ENCODE data around the gene SGTA.

SGTA gene

DNA sequence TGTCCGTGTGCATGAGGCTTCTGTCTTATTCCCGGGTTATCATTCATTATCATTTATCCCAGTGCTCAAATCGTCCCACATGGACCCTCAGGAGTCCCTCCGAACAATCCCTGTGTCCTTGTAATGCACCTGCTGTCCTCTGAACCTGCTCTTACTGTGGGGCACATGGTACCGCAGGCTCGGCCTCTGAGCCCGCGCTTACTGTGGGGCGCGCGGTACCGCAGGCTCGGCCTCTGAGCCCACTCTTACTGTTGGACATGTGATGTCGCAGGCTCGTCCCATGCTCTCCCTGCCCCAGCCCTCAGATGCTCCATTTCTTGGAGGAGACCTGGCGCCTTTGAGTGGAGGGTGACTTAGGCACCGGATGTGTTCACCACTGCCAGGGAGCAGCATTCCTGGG is 19.8 kb upstream of the SGTA start:
- H3K36me3 ChIP-seq (ENCODE audit: control insufficient read depth in 1 of 2, insufficient read depth in 2 of 2, low read length in 2 of 2) = peaks cover 4 to 60% of the 10 kb centered on the region in 2 donors
- no peaks in the 10 kb centered on the region for H3K27me3 ChIP-seq (ENCODE audit: control insufficient read depth in 1 of 2, insufficient read depth in 2 of 2, low read length in 2 of 2)
- H3K9me3 ChIP-seq (ENCODE audit: control insufficient read depth in 1 of 2, low read length in 2 of 2) = no peaks in the 10 kb centered on the region
- H3K27ac ChIP-seq (ENCODE audit: low read depth, low read length) = no peak overlapping the region
- H3K4me3 ChIP-seq (ENCODE audit: low read depth in 1 of 2, low read length in 2 of 2) = no peak overlapping the region
- H3K4me1 ChIP-seq (ENCODE audit: control insufficient read depth in 1 of 2, insufficient read depth in 2 of 2, low read length in 2 of 2) = no peaks in the 10 kb centered on the region
- no peak overlapping the region for H3K9ac ChIP-seq (ENCODE audit: low read depth in 1 of 2, low read length in 2 of 2)

DNA sequence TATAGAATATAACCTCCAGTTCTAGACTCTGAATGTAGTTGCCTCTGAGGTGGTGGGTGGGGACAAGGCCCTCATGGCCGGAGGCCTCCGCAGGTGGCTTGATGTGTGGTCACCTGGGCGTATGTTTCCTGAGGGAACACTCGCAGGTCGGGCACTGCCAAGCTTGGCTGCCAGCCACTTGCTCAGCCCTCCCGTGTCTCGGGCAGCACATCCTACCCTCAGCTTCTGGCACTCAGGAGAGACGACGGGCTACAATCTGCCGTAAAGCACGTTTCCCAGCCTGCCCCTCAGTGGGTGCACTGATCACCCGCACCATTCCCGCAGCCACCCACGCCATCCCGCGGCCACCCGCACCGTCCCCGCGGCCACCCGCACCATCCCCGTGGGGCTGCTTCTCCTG is 17.4 kb upstream of the SGTA start:
- Histone ChIP-seq H3K27ac (ENCODE audit: low read depth, low read length) (no peak overlapping the region), H3K27me3 (ENCODE audit: control insufficient read depth in 1 of 2, insufficient read depth in 2 of 2, low read length in 2 of 2) (no peaks in the 10 kb centered on the region), H3K4me3 (ENCODE audit: low read depth in 1 of 2, low read length in 2 of 2) (no peak overlapping the region), H3K9ac (ENCODE audit: low read depth in 1 of 2, low read length in 2 of 2) (no peak overlapping the region), H3K36me3 (ENCODE audit: control insufficient read depth in 1 of 2, insufficient read depth in 2 of 2, low read length in 2 of 2) (peaks cover 12 to 61% of the 10 kb centered on the region in 2 donors), H3K9me3 (ENCODE audit: control insufficient read depth in 1 of 2, low read length in 2 of 2) (no peaks in the 10 kb centered on the region), H3K4me1 (ENCODE audit: control insufficient read depth in 1 of 2, insufficient read depth in 2 of 2, low read length in 2 of 2) (no peaks in the 10 kb centered on the region)

DNA sequence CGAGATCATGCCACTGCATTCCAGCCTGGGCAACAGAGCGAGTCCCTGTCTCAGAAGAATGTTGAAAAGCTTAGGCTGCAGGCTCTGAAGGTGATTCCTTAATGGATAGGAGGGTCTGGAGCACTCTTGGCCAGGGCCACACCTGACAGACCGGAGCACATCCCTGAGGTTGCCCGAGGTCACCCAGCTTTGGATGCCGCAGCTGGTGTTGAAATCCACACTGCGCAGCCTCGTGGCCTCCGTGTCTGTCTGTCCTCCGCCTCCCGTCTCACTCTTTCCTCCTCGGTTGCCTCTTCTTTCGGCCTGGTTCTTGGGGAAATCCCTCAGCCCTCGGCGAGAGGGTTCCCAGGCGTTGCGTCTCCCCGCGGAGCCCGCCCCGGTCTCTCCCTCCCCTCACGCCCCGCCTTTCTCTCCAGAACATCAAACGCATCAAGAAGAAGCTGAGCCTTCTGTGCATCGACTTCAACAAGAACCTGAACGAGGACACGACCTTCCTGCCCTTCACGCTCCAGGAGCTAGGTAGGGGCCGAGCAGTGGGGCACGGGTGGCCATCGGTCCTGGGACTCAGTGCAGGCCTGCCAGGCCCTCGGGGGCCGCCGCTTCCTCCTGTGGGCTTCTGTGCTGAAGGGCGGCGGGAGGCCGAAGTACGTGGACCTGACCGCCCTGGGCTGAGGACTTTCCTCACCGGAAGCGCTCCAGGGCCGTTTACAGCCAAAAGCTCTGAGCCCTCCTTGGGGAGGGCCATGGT is 16.4 kb upstream of the SGTA start:
- Histone ChIP-seq H3K36me3 (ENCODE audit: control insufficient read depth in 1 of 2, insufficient read depth in 2 of 2, low read length in 2 of 2) (peaks cover 13 to 62% of the 10 kb centered on the region in 2 donors), H3K27ac (ENCODE audit: low read depth, low read length) (no peak overlapping the region), H3K4me3 (ENCODE audit: low read depth in 1 of 2, low read length in 2 of 2) (no peak overlapping the region), H3K27me3 (ENCODE audit: control insufficient read depth in 1 of 2, insufficient read depth in 2 of 2, low read length in 2 of 2) (no peaks in the 10 kb centered on the region), H3K9ac (ENCODE audit: low read depth in 1 of 2, low read length in 2 of 2) (no peak overlapping the region), H3K4me1 (ENCODE audit: control insufficient read depth in 1 of 2, insufficient read depth in 2 of 2, low read length in 2 of 2) (no peaks in the 10 kb centered on the region), H3K9me3 (ENCODE audit: control insufficient read depth in 1 of 2, low read length in 2 of 2) (no peaks in the 10 kb centered on the region)

DNA sequence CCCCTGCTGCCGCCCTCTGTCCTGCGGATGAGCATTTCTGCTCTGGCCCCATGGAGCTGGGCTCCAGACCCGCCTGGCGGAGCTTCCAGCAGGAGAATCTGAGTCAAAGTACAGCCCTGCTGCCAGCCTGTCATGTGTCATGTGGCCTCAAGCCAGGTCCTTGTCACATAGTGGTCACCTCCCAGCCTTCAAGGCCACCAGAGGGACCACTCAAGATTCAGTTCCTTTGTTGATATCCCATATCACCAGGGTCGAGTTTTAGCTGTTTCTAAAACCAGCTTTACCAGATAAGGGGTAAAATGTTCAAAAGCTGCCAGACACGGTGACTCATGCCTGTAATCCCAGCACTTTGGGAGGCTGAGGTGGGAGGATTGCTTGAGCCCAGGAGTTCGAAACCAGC is 15.7 kb upstream of the SGTA start:
- no peak overlapping the region for H3K9ac ChIP-seq (ENCODE audit: low read depth in 1 of 2, low read length in 2 of 2)
- no peak overlapping the region for H3K27ac ChIP-seq (ENCODE audit: low read depth, low read length)

DNA sequence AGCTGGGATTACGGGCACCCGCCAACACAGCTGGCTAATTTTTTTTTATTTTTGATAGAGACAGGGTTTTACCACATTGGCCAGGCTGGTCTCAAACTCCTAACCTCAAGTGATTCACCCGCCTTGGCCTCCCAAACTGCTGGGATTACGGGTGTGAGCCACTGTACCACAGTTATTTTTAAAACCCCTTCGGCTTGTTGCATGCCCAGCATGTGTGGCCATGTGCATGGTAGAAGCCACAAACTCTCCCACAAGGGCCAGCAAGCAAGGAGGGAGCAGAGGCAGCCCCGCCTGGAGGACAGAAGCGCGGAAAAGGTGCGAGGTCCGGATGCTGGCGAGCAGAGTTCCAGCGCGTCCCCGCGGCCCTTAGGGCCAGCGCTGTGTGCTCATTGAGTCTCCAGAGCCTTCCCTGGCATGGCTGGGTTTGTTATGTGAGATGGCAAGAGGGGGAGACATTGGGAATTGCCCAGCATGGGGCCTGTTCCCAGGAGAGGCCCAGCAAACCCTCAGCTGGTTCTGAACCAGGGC is 15.1 kb upstream of the SGTA start:
- Histone ChIP-seq H3K9ac (ENCODE audit: low read depth in 1 of 2, low read length in 2 of 2) (no peak overlapping the region), H3K9me3 (ENCODE audit: control insufficient read depth in 1 of 2, low read length in 2 of 2) (no peaks in the 10 kb centered on the region), H3K27me3 (ENCODE audit: control insufficient read depth in 1 of 2, insufficient read depth in 2 of 2, low read length in 2 of 2) (no peaks in the 10 kb centered on the region), H3K4me1 (ENCODE audit: control insufficient read depth in 1 of 2, insufficient read depth in 2 of 2, low read length in 2 of 2) (no peaks in the 10 kb centered on the region), H3K36me3 (ENCODE audit: control insufficient read depth in 1 of 2, insufficient read depth in 2 of 2, low read length in 2 of 2) (peaks cover 9 to 71% of the 10 kb centered on the region in 2 donors), H3K27ac (ENCODE audit: low read depth, low read length) (no peak overlapping the region), H3K4me3 (ENCODE audit: low read depth in 1 of 2, low read length in 2 of 2) (no peak overlapping the region)

More for the DNA sequence above, 15.7 kb upstream of the SGTA start:
- Histone ChIP-seq H3K36me3 (ENCODE audit: control insufficient read depth in 1 of 2, insufficient read depth in 2 of 2, low read length in 2 of 2) (peaks cover 9 to 67% of the 10 kb centered on the region in 2 donors), H3K9me3 (ENCODE audit: control insufficient read depth in 1 of 2, low read length in 2 of 2) (no peaks in the 10 kb centered on the region), H3K4me3 (ENCODE audit: low read depth in 1 of 2, low read length in 2 of 2) (no peak overlapping the region), H3K27me3 (ENCODE audit: control insufficient read depth in 1 of 2, insufficient read depth in 2 of 2, low read length in 2 of 2) (no peaks in the 10 kb centered on the region), H3K4me1 (ENCODE audit: control insufficient read depth in 1 of 2, insufficient read depth in 2 of 2, low read length in 2 of 2) (no peaks in the 10 kb centered on the region)

- Histone ChIP-seq H3K4me1 (ENCODE audit: control insufficient read depth in 1 of 2, insufficient read depth in 2 of 2, low read length in 2 of 2) (no peaks in the 10 kb centered on the region), H3K4me3 (ENCODE audit: low read depth in 1 of 2, low read length in 2 of 2) (no peak overlapping the region), H3K36me3 (ENCODE audit: control insufficient read depth in 1 of 2, insufficient read depth in 2 of 2, low read length in 2 of 2) (peaks cover 9 to 63% of the 10 kb centered on the region in 2 donors), H3K9ac (ENCODE audit: low read depth in 1 of 2, low read length in 2 of 2) (no peak overlapping the region), H3K27ac (ENCODE audit: low read depth, low read length) (no peak overlapping the region), H3K27me3 (ENCODE audit: control insufficient read depth in 1 of 2, insufficient read depth in 2 of 2, low read length in 2 of 2) (no peaks in the 10 kb centered on the region), H3K9me3 (ENCODE audit: control insufficient read depth in 1 of 2, low read length in 2 of 2) (no peaks in the 10 kb centered on the region)
Observed at GRCh38 chr19:2797280-2797679, 14.2 kb upstream of the SGTA start.

- no peaks in the 10 kb centered on the region for H3K4me1 ChIP-seq (ENCODE audit: control insufficient read depth in 1 of 2, insufficient read depth in 2 of 2, low read length in 2 of 2)
- peaks cover 9 to 66% of the 10 kb centered on the region in 2 donors for H3K36me3 ChIP-seq (ENCODE audit: control insufficient read depth in 1 of 2, insufficient read depth in 2 of 2, low read length in 2 of 2)
- no peak overlapping the region for H3K4me3 ChIP-seq (ENCODE audit: low read depth in 1 of 2, low read length in 2 of 2)
- no peaks in the 10 kb centered on the region for H3K9me3 ChIP-seq (ENCODE audit: control insufficient read depth in 1 of 2, low read length in 2 of 2)
- no peak overlapping the region for H3K27ac ChIP-seq (ENCODE audit: low read depth, low read length)
- no peak overlapping the region for H3K9ac ChIP-seq (ENCODE audit: low read depth in 1 of 2, low read length in 2 of 2)
- no peaks in the 10 kb centered on the region for H3K27me3 ChIP-seq (ENCODE audit: control insufficient read depth in 1 of 2, insufficient read depth in 2 of 2, low read length in 2 of 2)
Observed at GRCh38 chr19:2796659-2797266, 13.7 kb upstream of the SGTA start.

GRCh38 chr19:2795827-2796658 is 13.0 kb upstream of the SGTA start:
- Histone ChIP-seq H3K9me3 (ENCODE audit: control insufficient read depth in 1 of 2, low read length in 2 of 2) (no peaks in the 10 kb centered on the region), H3K4me3 (ENCODE audit: low read depth in 1 of 2, low read length in 2 of 2) (no peak overlapping the region), H3K36me3 (ENCODE audit: control insufficient read depth in 1 of 2, insufficient read depth in 2 of 2, low read length in 2 of 2) (peaks cover 11 to 67% of the 10 kb centered on the region in 2 donors), H3K4me1 (ENCODE audit: control insufficient read depth in 1 of 2, insufficient read depth in 2 of 2, low read length in 2 of 2) (no peaks in the 10 kb centered on the region), H3K27ac (ENCODE audit: low read depth, low read length) (no peak overlapping the region), H3K9ac (ENCODE audit: low read depth in 1 of 2, low read length in 2 of 2) (no peak overlapping the region), H3K27me3 (ENCODE audit: control insufficient read depth in 1 of 2, insufficient read depth in 2 of 2, low read length in 2 of 2) (no peaks in the 10 kb centered on the region)

GRCh38 chr19:2793577-2793976 is 10.5 kb upstream of the SGTA start:
- Histone ChIP-seq H3K27ac (ENCODE audit: low read depth, low read length) (no peak overlapping the region), H3K4me3 (ENCODE audit: low read depth in 1 of 2, low read length in 2 of 2) (no peak overlapping the region), H3K27me3 (ENCODE audit: control insufficient read depth in 1 of 2, insufficient read depth in 2 of 2, low read length in 2 of 2) (no peaks in the 10 kb centered on the region), H3K36me3 (ENCODE audit: control insufficient read depth in 1 of 2, insufficient read depth in 2 of 2, low read length in 2 of 2) (peaks cover 14 to 57% of the 10 kb centered on the region in 2 donors), H3K9me3 (ENCODE audit: control insufficient read depth in 1 of 2, low read length in 2 of 2) (no peaks in the 10 kb centered on the region), H3K9ac (ENCODE audit: low read depth in 1 of 2, low read length in 2 of 2) (no peak overlapping the region), H3K4me1 (ENCODE audit: control insufficient read depth in 1 of 2, insufficient read depth in 2 of 2, low read length in 2 of 2) (no peaks in the 10 kb centered on the region)

DNA sequence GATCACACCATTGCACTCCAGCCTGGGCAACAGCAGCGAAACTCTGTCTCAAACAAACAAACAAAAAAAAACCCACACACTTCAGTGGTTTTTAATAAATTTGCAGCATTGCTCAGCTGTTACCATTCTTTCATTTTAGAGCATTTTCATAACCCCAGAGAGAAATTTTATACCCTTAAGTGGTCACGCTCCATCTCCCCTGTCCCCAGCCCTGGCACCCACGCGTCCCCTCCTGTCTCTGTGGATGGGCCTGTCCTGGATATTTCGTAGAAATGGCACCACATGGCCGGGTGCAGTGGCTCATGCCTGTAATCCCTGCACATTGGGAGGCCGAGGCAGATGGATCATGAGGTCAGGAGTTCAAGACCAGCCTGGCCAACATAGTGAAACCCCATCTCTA is 10.1 kb upstream of the SGTA start:
- no peak overlapping the region for H3K9ac ChIP-seq (ENCODE audit: low read depth in 1 of 2, low read length in 2 of 2)
- no peak overlapping the region for H3K4me3 ChIP-seq (ENCODE audit: low read depth in 1 of 2, low read length in 2 of 2)
- peaks cover 14 to 52% of the 10 kb centered on the region in 2 donors for H3K36me3 ChIP-seq (ENCODE audit: control insufficient read depth in 1 of 2, insufficient read depth in 2 of 2, low read length in 2 of 2)
- H3K9me3 ChIP-seq (ENCODE audit: control insufficient read depth in 1 of 2, low read length in 2 of 2) = no peaks in the 10 kb centered on the region
- no peaks in the 10 kb centered on the region for H3K27me3 ChIP-seq (ENCODE audit: control insufficient read depth in 1 of 2, insufficient read depth in 2 of 2, low read length in 2 of 2)
- no peaks in the 10 kb centered on the region for H3K4me1 ChIP-seq (ENCODE audit: control insufficient read depth in 1 of 2, insufficient read depth in 2 of 2, low read length in 2 of 2)
- H3K27ac ChIP-seq (ENCODE audit: low read depth, low read length) = no peak overlapping the region
